ENCODE results near the gene THOC6.

DNA sequence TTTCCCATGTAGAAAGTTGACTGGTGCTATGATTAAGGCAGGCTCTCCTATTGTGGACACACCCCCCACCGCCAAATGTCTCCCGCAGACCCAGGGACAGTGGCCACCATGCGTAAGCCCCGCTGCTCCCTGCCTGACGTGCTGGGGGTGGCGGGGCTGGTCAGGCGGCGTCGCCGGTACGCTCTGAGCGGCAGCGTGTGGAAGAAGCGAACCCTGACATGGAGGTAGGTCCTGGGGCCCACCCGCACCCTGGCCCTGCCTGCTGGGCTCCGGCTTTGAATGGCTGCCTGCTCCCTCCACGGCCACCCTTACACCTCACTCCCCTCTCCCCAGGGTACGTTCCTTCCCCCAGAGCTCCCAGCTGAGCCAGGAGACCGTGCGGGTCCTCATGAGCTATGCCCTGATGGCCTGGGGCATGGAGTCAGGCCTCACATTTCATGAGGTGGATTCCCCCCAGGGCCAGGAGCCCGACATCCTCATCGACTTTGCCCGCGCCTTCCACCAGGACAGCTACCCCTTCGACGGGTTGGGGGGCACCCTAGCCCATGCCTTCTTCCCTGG lies 26.2 kb downstream of the THOC6 start:
- TF ChIP-seq, protein P1, sequence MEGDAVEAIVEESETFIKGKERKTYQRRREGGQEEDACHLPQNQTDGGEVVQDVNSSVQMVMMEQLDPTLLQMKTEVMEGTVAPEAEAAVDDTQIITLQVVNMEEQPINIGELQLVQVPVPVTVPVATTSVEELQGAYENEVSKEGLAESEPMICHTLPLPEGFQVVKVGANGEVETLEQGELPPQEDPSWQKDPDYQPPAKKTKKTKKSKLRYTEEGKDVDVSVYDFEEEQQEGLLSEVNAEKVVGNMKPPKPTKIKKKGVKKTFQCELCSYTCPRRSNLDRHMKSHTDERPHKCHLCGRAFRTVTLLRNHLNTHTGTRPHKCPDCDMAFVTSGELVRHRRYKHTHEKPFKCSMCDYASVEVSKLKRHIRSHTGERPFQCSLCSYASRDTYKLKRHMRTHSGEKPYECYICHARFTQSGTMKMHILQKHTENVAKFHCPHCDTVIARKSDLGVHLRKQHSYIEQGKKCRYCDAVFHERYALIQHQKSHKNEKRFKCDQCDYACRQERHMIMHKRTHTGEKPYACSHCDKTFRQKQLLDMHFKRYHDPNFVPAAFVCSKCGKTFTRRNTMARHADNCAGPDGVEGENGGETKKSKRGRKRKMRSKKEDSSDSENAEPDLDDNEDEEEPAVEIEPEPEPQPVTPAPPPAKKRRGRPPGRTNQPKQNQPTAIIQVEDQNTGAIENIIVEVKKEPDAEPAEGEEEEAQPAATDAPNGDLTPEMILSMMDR (IDR thresholded peaks at IDR 0.05) = no peak
- TF ChIP-seq EZH2 (IDR thresholded peaks at IDR 0.05; ENCODE audit: borderline replicate concordance, insufficient read depth, low read depth, low read length, poor library complexity, severe bottlenecking) = no peak

Data from B cell (primary cell).